ENCODE data around the gene TENM3. TPM values are rescaled to one million over a fixed set of nuclear protein-coding genes. Genes with fewer than 3 reads are reported as not detected.
A peak's percentile ranks its signal among the peaks of the same experiment; 100 is the strongest.

The TENM3 gene
- total and polyA plus RNA-seq, 5 donors from 2014 or later, result not detected

- no peaks in the 10 kb centered on the region for H3K4me1 ChIP-seq (ENCODE audit: control insufficient read depth, insufficient read depth, low read length, poor library complexity, severe bottlenecking)
- no peaks in the 10 kb centered on the region for H3K36me3 Mint-ChIP-seq
- H3K9me3 Mint-ChIP-seq, result peaks cover 0 to 5% (median 3%) of the 10 kb centered on the region in 7 donors
- no peaks in the 10 kb centered on the region for H3K27me3 ChIP-seq (ENCODE audit: control insufficient read depth, insufficient read depth, low read length)
- DNase-seq, result no peak
- H3K9me3 ChIP-seq (ENCODE audit: control insufficient read depth in 2 of 2, low read length in 2 of 2), result no peaks in the 10 kb centered on the region
- H3K27ac Mint-ChIP-seq, result no peak overlapping the region
- H3K27me3 Mint-ChIP-seq, result no peaks in the 10 kb centered on the region
- no peaks in the 10 kb centered on the region for H3K4me1 Mint-ChIP-seq
- H3K36me3 ChIP-seq (ENCODE audit: control insufficient read depth, insufficient read depth, low read length), result no peaks in the 10 kb centered on the region
- no peak for ATAC-seq (ENCODE audit: low read depth in 2 of 2)
- no peak overlapping the region for H3K4me3 ChIP-seq (ENCODE audit: low read depth, low read length)
- H3K4me3 Mint-ChIP-seq, result no peak overlapping the region
- no peak overlapping the region for H3K27ac ChIP-seq (ENCODE audit: insufficient read depth, low read length, poor library complexity, severe bottlenecking)
Measured at GRCh38 chr4:182434720-182435119, 191.5 kb downstream of the TENM3 start.

GRCh38 chr4:182435401-182435800, 192.2 kb downstream of the TENM3 start:
- Histone ChIP-seq H3K27ac (ENCODE audit: insufficient read depth, low read length, poor library complexity, severe bottlenecking) (no peak overlapping the region), H3K27me3 (ENCODE audit: control insufficient read depth, insufficient read depth, low read length) (no peaks in the 10 kb centered on the region), H3K4me1 (ENCODE audit: control insufficient read depth, insufficient read depth, low read length, poor library complexity, severe bottlenecking) (no peaks in the 10 kb centered on the region), H3K9me3 (ENCODE audit: control insufficient read depth in 2 of 2, low read length in 2 of 2) (no peaks in the 10 kb centered on the region), H3K4me3 (ENCODE audit: low read depth, low read length) (no peak overlapping the region), H3K36me3 (ENCODE audit: control insufficient read depth, insufficient read depth, low read length) (no peaks in the 10 kb centered on the region)
- no peak overlapping the region for H3K27ac Mint-ChIP-seq
- H3K9me3 Mint-ChIP-seq, result peaks cover 0 to 5% (median 3%) of the 10 kb centered on the region in 7 donors
- no peak for DNase-seq
- ATAC-seq (ENCODE audit: low read depth in 2 of 2), result no peak
- no peak overlapping the region for H3K4me3 Mint-ChIP-seq
- no peaks in the 10 kb centered on the region for H3K36me3 Mint-ChIP-seq
- H3K4me1 Mint-ChIP-seq, result no peaks in the 10 kb centered on the region
- no peaks in the 10 kb centered on the region for H3K27me3 Mint-ChIP-seq

GRCh38 chr4:182443070-182443469, 199.9 kb downstream of the TENM3 start:
- no peak overlapping the region for H3K4me3 Mint-ChIP-seq
- H3K36me3 Mint-ChIP-seq, result no peaks in the 10 kb centered on the region
- peaks cover 0 to 7% (median 0%) of the 10 kb centered on the region in 7 donors for H3K9me3 Mint-ChIP-seq
- H3K4me1 ChIP-seq (ENCODE audit: control insufficient read depth, insufficient read depth, low read length, poor library complexity, severe bottlenecking), result no peaks in the 10 kb centered on the region
- DNase-seq (no peak), ATAC-seq (ENCODE audit: low read depth in 2 of 2) (no peak)
- H3K27ac ChIP-seq (ENCODE audit: insufficient read depth, low read length, poor library complexity, severe bottlenecking), result no peak overlapping the region
- H3K27me3 Mint-ChIP-seq, result peaks cover 27% of the 10 kb centered on the region
- no peaks in the 10 kb centered on the region for H3K36me3 ChIP-seq (ENCODE audit: control insufficient read depth, insufficient read depth, low read length)
- H3K27me3 ChIP-seq (ENCODE audit: control insufficient read depth, insufficient read depth, low read length), result peaks cover 9% of the 10 kb centered on the region
- no peak overlapping the region for H3K27ac Mint-ChIP-seq
- no peak overlapping the region for H3K4me3 ChIP-seq (ENCODE audit: low read depth, low read length)
- H3K9me3 ChIP-seq (ENCODE audit: control insufficient read depth in 2 of 2, low read length in 2 of 2), result no peaks in the 10 kb centered on the region
- peaks cover 3 to 10% (median 6%) of the 10 kb centered on the region in 4 donors for H3K4me1 Mint-ChIP-seq

- no peak for ATAC-seq (ENCODE audit: low read depth in 2 of 2)
- Histone ChIP-seq H3K27me3 (ENCODE audit: control insufficient read depth, insufficient read depth, low read length) (peaks cover 38% of the 10 kb centered on the region), H3K27ac (ENCODE audit: insufficient read depth, low read length, poor library complexity, severe bottlenecking) (no peak overlapping the region), H3K4me3 (ENCODE audit: low read depth, low read length) (no peak overlapping the region), H3K4me1 (ENCODE audit: control insufficient read depth, insufficient read depth, low read length, poor library complexity, severe bottlenecking) (peaks cover 8% of the 10 kb centered on the region), H3K36me3 (ENCODE audit: control insufficient read depth, insufficient read depth, low read length) (no peaks in the 10 kb centered on the region), H3K9me3 (ENCODE audit: control insufficient read depth in 2 of 2, low read length in 2 of 2) (no peaks in the 10 kb centered on the region)
- Mint-ChIP-seq H3K9me3 (peaks cover 0 to 7% (median 0%) of the 10 kb centered on the region in 7 donors), H3K27me3 (peaks cover 60% of the 10 kb centered on the region), H3K4me1 (peaks cover 10 to 19% (median 13%) of the 10 kb centered on the region in 4 donors), H3K27ac (no peak overlapping the region), H3K4me3 (peak overlapping the region in 3 of 4 donors; percentile 72 to 74 (median 72)), H3K36me3 (no peaks in the 10 kb centered on the region)
- DNase-seq, result no peak
Measured at GRCh38 chr4:182447767-182448280, 204.6 kb downstream of the TENM3 start.

GRCh38 chr4:182448281-182449151, 205.3 kb downstream of the TENM3 start:
- peak overlapping the region in 1 of 4 donors; percentile 10 for H3K4me3 Mint-ChIP-seq
- H3K4me3 ChIP-seq (ENCODE audit: low read depth, low read length), result no peak overlapping the region
- peaks cover 10 to 19% (median 13%) of the 10 kb centered on the region in 4 donors for H3K4me1 Mint-ChIP-seq
- no peak overlapping the region for H3K27ac Mint-ChIP-seq
- H3K9me3 Mint-ChIP-seq, result peaks cover 0 to 7% (median 0%) of the 10 kb centered on the region in 7 donors
- no peaks in the 10 kb centered on the region for H3K36me3 Mint-ChIP-seq
- peaks cover 38% of the 10 kb centered on the region for H3K27me3 ChIP-seq (ENCODE audit: control insufficient read depth, insufficient read depth, low read length)
- no peak overlapping the region for H3K27ac ChIP-seq (ENCODE audit: insufficient read depth, low read length, poor library complexity, severe bottlenecking)
- ATAC-seq (ENCODE audit: low read depth in 2 of 2) (peak; percentile 28 to 55), DNase-seq (peak in 1 of 3 donors; percentile 9)
- peaks cover 57% of the 10 kb centered on the region for H3K27me3 Mint-ChIP-seq
- no peaks in the 10 kb centered on the region for H3K9me3 ChIP-seq (ENCODE audit: control insufficient read depth in 2 of 2, low read length in 2 of 2)
- H3K36me3 ChIP-seq (ENCODE audit: control insufficient read depth, insufficient read depth, low read length), result no peaks in the 10 kb centered on the region
- H3K4me1 ChIP-seq (ENCODE audit: control insufficient read depth, insufficient read depth, low read length, poor library complexity, severe bottlenecking), result peaks cover 8% of the 10 kb centered on the region

GRCh38 chr4:182449186-182449929, 206.2 kb downstream of the TENM3 start:
- DNase-seq, result no peak
- no peaks in the 10 kb centered on the region for H3K9me3 ChIP-seq (ENCODE audit: control insufficient read depth in 2 of 2, low read length in 2 of 2)
- H3K36me3 ChIP-seq (ENCODE audit: control insufficient read depth, insufficient read depth, low read length), result no peaks in the 10 kb centered on the region
- H3K4me1 ChIP-seq (ENCODE audit: control insufficient read depth, insufficient read depth, low read length, poor library complexity, severe bottlenecking), result peaks cover 8% of the 10 kb centered on the region
- H3K9me3 Mint-ChIP-seq, result peaks cover 0 to 7% (median 0%) of the 10 kb centered on the region in 7 donors
- no peak overlapping the region for H3K27ac ChIP-seq (ENCODE audit: insufficient read depth, low read length, poor library complexity, severe bottlenecking)
- ATAC-seq (ENCODE audit: low read depth in 2 of 2), result no peak
- no peaks in the 10 kb centered on the region for H3K36me3 Mint-ChIP-seq
- peaks cover 56% of the 10 kb centered on the region for H3K27me3 Mint-ChIP-seq
- H3K27me3 ChIP-seq (ENCODE audit: control insufficient read depth, insufficient read depth, low read length), result peaks cover 38% of the 10 kb centered on the region
- no peak overlapping the region for H3K4me3 ChIP-seq (ENCODE audit: low read depth, low read length)
- H3K27ac Mint-ChIP-seq, result no peak overlapping the region
- H3K4me3 Mint-ChIP-seq, result peak overlapping the region in 2 of 4 donors; percentile 71 to 74
- peaks cover 10 to 19% (median 13%) of the 10 kb centered on the region in 4 donors for H3K4me1 Mint-ChIP-seq

- peak overlapping the region in 2 of 4 donors; percentile 27 to 74 for H3K4me3 Mint-ChIP-seq
- H3K4me1 ChIP-seq (ENCODE audit: control insufficient read depth, insufficient read depth, low read length, poor library complexity, severe bottlenecking), result peaks cover 8% of the 10 kb centered on the region
- no peak overlapping the region for H3K27ac ChIP-seq (ENCODE audit: insufficient read depth, low read length, poor library complexity, severe bottlenecking)
- H3K27me3 Mint-ChIP-seq, result peaks cover 59% of the 10 kb centered on the region
- H3K27ac Mint-ChIP-seq, result peak overlapping the region in 1 of 3 donors; percentile 14
- H3K36me3 ChIP-seq (ENCODE audit: control insufficient read depth, insufficient read depth, low read length), result no peaks in the 10 kb centered on the region
- ATAC-seq (ENCODE audit: low read depth in 2 of 2) (no peak), DNase-seq (no peak)
- H3K9me3 ChIP-seq (ENCODE audit: control insufficient read depth in 2 of 2, low read length in 2 of 2), result no peaks in the 10 kb centered on the region
- peaks cover 10 to 19% (median 13%) of the 10 kb centered on the region in 4 donors for H3K4me1 Mint-ChIP-seq
- peaks cover 0 to 7% (median 0%) of the 10 kb centered on the region in 7 donors for H3K9me3 Mint-ChIP-seq
- H3K4me3 ChIP-seq (ENCODE audit: low read depth, low read length), result peak overlapping the region; percentile 7
- H3K36me3 Mint-ChIP-seq, result no peaks in the 10 kb centered on the region
- H3K27me3 ChIP-seq (ENCODE audit: control insufficient read depth, insufficient read depth, low read length), result peaks cover 38% of the 10 kb centered on the region
Measured at GRCh38 chr4:182449930-182450439, 206.8 kb downstream of the TENM3 start.
